OCI-LY7 (cell line): ENCODE measurements around the gene POLR2E. TPM values are rescaled to one million over a fixed set of nuclear protein-coding genes. Genes with fewer than 3 reads are reported as not detected.

Source experiments
- BruUV-seq: library from RNA; stranded (reverse); fragments of 400-500 nt; replicated peaks from 2 replicates; lab custom pipeline; 2021; lab: Mats Ljungman, UMichigan
- CTCF ChIA-PET: fragments of 300-600 bp; sonication (Branson Sonifier 250); formaldehyde crosslinking; loops from one replicate; lab custom pipeline; 2022; ENCODE audit warnings: antibody characterized with exemption; ENCODE audit not compliant: unreplicated experiment; lab: Charles Lee
- POLR2A ChIA-PET: fragments of 300-600 bp; sonication (Branson Sonifier 250); formaldehyde crosslinking; loops from one replicate; lab custom pipeline; 2022; ENCODE audit warnings: antibody characterized with exemption; lab: Charles Lee
- DNase-seq: peaks from one replicate; pipeline ENCODE4 v3.0.0-alpha.2; 2015; ENCODE audit warnings: low spot score
- H2AFZ ChIP-seq: fragments of 200-600 bp; sonication (generic), shearing (Covaris generic); 2 replicates; pipeline ENCODE4 v1.6.1; 2014; ENCODE audit warnings: mild to moderate bottlenecking, antibody characterized with exemption, low read length, moderate library complexity
- H3K27ac ChIP-seq: fragments of 200-600 bp; sonication (generic); 2 replicates; pipeline ENCODE4 v1.5.1; 2014; ENCODE audit warnings: mixed run types, low read depth, mild to moderate bottlenecking, moderate library complexity, low read length, inconsistent platforms; ENCODE audit not compliant: poor library complexity, severe bottlenecking
- H3K36me3 ChIP-seq: fragments of 200-600 bp; sonication (generic); 2 replicates; pipeline ENCODE4 v1.6.1; 2014; ENCODE audit warnings: mild to moderate bottlenecking, antibody characterized with exemption, low read length, moderate library complexity, mixed read lengths; ENCODE audit not compliant: insufficient read depth
- H3K4me1 ChIP-seq: fragments of 200-600 bp; sonication (generic); 2 replicates; pipeline ENCODE4 v1.5.1; 2014; ENCODE audit warnings: mild to moderate bottlenecking, low read length; ENCODE audit not compliant: insufficient read depth, poor library complexity, severe bottlenecking
- H3K4me2 ChIP-seq: fragments of 200-600 bp; sonication (generic); 2 replicates; pipeline ENCODE4 v1.6.1; 2014; ENCODE audit warnings: mild to moderate bottlenecking, low read length
- H3K4me3 ChIP-seq: fragments of 200-600 bp; sonication (generic); 2 replicates; pipeline ENCODE4 v1.5.1; 2014; ENCODE audit warnings: mild to moderate bottlenecking, low read depth, low read length; ENCODE audit not compliant: poor library complexity, severe bottlenecking
- H3K79me2 ChIP-seq: fragments of 200-600 bp; sonication (generic); 2 replicates; pipeline ENCODE4 v1.6.1; 2016; ENCODE audit warnings: low read depth, mild to moderate bottlenecking, low read length, moderate library complexity, mixed read lengths; ENCODE audit not compliant: insufficient read depth
- H3K9me2 ChIP-seq: fragments of 200-600 bp; sonication (generic); 2 replicates; pipeline ENCODE4 v1.6.1; 2016; ENCODE audit warnings: mild to moderate bottlenecking, low read length, mixed read lengths; ENCODE audit not compliant: insufficient read depth
- H3K9me3 ChIP-seq: fragments of 200-600 bp; sonication (generic); 2 replicates; pipeline ENCODE4 v1.6.1; 2014; ENCODE audit warnings: mild to moderate bottlenecking, mixed run types, low read length, mixed read lengths
- H4K20me1 ChIP-seq: fragments of 200-600 bp; sonication (generic); 2 replicates; pipeline ENCODE4 v1.6.1; 2014; ENCODE audit warnings: mild to moderate bottlenecking, antibody characterized with exemption, low read length, moderate library complexity, mixed read lengths; ENCODE audit not compliant: insufficient read depth
- CTCF ChIP-seq: fragments of 200-600 bp; sonication (generic); conservative IDR thresholded peaks from 2 replicates; pipeline ENCODE4 v1.5.1; 2014; ENCODE audit warnings: mild to moderate bottlenecking, antibody characterized with exemption, low read length, moderate library complexity, mixed read lengths
- EZH2phosphoT487 ChIP-seq: fragments of 200-600 bp; sonication (generic); IDR thresholded peaks from 2 replicates; pipeline ENCODE4 v1.6.1; 2018; ENCODE audit warnings: low read depth, borderline replicate concordance, mild to moderate bottlenecking, mixed run types, antibody characterized with exemption, low read length, moderate library complexity, mixed read lengths
- intact Hi-C: fragments of 100-400 bp; cut with micrococcal nuclease; formaldehyde crosslinking; loops from one replicate; pipeline ENCODE4 v1.10.0; 2022; ENCODE audit not compliant: unreplicated experiment
- total RNA-seq, 2 experiments: library from RNA; depleted of rRNA in 1 of 2; stranded (reverse); fragments of >200 nt in 1 of 2; shearing (Covaris generic) in 1 of 2; gene quantifications; 2 replicates each; pipeline ENCODE4 v1.2.3, GENCODE V29; 2014 to 2022

Gene POLR2E
- total RNA-seq, 2 experiments from 2014 or later, result 153 to 193 TPM

GRCh38 chr19:1081301-1082164 lies 13.6 kb downstream of the POLR2E start:
- intact Hi-C loops, result no loop called here
- H3K27ac ChIP-seq, result no peak overlapping the region
- peaks cover 24% of the 10 kb centered on the region for H3K4me1 ChIP-seq
- H3K4me2 ChIP-seq, result no peak overlapping the region
- H4K20me1 ChIP-seq, result no peaks in the 10 kb centered on the region
- TF ChIP-seq EZH2phosphoT487 (no peak), CTCF (no peak)
- no peak overlapping the region for H3K4me3 ChIP-seq
- CTCF ChIA-PET, result no interaction called here
- H3K9me3 ChIP-seq, result no peaks in the 10 kb centered on the region
- H3K9me2 ChIP-seq, result no peaks in the 10 kb centered on the region
- H3K79me2 ChIP-seq, result no peaks in the 10 kb centered on the region
- DNase-seq, result no peak
- H2AFZ ChIP-seq, result no peak overlapping the region
- POLR2A ChIA-PET, result interaction anchor here (1.1 to 1.4 kb wide), 2 partner anchors 14 to 111 kb away, joined by 6 read pairs; partner anchors contain the start of gene ARHGAP45
- no TSS peak for BruUV-seq
- peaks cover 82% of the 10 kb centered on the region for H3K36me3 ChIP-seq

GRCh38 chr19:1080360-1081161 lies 14.6 kb downstream of the POLR2E start:
- no peak for DNase-seq
- TF ChIP-seq CTCF (no peak), EZH2phosphoT487 (no peak)
- Histone ChIP-seq H3K4me2 (no peak overlapping the region), H3K36me3 (peaks cover 82% of the 10 kb centered on the region), H3K27ac (no peak overlapping the region), H2AFZ (no peak overlapping the region), H3K4me1 (peaks cover 34% of the 10 kb centered on the region), H3K4me3 (no peak overlapping the region), H3K9me3 (no peaks in the 10 kb centered on the region), H4K20me1 (no peaks in the 10 kb centered on the region), H3K79me2 (no peaks in the 10 kb centered on the region; the same call in 1 of the 2 replicates), H3K9me2 (no peaks in the 10 kb centered on the region)
- POLR2A ChIA-PET, result no interaction called here
- intact Hi-C loops, result no loop called here
- CTCF ChIA-PET, result no interaction called here
- BruUV-seq, result no TSS peak
